Stimulated activated CD4-positive, alpha-beta T cell treated with anti-CD3 and anti-CD28 coated beads, TNF-alpha, amount 100 ng/mL, for 24 hours (primary cell): ENCODE data around the gene UTF1.

Experiments
- DNase-seq, 3 experiments: peaks; one replicate each; pipeline ENCODE4 v3.0.0-alpha.2; 2020; ENCODE audit warnings: low read depth in 3 of 3

Gene UTF1

DNA sequence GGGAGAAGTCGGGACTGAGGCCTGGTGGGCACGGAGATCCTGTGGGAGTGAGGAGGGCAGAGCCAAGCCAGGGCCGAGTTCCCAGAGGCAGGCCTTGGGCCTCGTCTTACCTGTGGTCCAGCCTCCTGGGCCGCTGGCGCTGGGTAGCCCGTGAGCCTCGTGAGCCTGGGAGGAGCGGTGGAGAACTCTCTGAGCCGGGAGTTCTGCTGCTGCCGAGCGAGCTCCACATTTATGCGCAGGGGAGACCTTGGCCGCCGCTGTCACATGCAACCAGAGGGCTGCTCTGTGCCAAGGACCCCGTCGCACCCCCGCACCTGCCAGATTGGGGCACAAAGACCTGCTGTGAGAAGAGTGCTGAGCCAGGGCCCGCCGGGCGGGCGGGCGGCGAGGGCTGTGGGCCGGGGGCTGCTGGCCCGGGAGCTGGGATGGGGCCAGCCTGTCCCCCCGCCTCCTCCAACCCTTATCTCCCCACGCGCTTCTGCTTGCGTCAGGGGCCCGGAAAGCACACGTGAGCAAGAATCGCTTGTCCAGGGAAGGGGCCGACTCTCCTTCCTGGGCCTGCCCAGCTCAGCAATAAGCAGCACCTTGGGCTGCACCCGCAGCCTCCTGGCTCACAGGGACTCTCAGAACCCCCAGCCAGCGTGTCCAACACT, 17.8 kb downstream of the UTF1 start:
- DNase-seq = no peak

DNA sequence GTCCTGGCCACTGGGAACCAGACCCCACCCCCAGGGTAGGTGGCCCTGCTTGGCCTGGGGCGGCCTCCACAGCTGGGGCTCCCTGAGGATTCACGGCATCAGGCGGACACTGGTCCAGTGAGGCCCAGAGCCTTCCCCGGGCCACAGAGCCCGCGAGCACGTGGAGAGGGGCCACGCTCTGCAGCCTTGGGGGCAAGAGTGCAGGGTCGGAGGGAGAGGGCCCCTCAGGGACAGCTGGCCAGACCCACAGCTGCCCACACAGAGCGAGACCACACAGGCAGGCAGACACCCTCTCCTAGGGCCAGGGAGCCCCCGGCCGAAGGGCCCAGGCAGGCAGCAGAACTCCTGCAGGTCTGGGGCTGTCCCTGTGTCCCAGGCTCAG, 18.3 kb downstream of the UTF1 start:
- no peak for DNase-seq

DNA sequence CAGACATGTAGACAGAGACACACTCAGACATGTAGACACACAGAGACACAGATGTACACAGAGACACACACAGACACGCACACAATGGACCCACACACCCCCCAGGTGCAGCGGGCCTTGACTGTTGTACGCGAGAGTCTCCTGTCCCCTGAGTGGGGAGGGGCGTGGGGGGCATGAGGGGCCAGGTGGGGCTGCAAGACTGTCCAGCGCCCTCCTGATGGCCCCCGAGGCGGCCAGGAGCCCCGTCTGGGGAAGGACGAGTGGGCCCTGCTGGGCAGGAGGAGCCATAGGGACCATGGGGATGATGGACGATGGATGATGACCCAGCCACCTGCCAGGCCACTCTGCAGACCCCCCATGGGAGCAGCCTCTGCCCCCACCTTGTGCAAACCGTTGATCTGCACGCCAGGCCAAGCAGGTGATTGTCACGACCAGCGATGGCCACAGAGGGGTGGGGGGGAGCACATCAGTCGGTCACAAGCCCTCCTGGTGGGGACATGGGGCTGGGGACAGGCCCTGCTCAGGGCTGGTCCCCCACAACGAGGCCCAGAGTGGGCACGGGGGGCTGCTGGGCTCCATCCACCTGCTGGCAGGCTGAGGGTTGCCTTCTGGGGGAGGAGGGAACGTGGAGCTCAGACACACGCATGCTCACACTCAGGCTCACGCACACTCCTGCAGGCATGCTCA, 19.2 kb downstream of the UTF1 start:
- no peak for DNase-seq

DNA sequence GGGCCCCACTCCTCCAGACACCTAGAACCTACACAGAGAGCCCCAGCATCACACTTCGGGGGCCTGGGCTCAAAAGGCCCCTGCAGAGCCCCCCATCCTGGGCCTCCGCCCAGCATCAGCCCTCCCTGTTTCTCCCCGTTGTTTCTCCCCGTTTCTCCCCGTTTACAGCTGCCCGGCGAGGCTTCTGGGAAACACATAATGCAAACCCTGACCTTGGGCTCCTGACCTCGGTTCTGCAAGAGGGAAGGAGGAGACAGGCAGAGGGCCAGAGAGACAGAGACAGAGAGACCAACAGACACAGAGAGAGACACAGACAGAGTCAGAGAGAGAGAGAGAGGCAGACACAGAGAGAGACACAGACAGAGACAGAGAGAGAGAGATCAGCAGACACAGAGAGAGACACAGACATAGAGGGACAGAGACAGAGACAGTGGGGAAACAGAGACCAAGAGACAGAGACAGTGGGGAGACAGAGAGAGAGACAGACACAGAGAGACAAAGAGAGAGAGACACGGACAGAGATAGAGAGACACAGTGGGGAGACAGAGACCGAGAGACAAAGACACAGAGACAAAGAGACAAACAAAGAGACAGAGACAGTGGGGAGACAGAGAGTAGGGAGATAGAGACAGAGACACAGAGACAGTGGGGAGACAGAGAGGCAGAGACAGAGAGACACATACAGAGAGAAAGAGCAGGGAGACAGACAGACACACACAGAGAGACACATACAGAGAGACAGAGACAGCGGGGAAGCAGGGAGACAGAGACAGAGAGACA, 20.1 kb downstream of the UTF1 start:
- DNase-seq = no peak

DNA sequence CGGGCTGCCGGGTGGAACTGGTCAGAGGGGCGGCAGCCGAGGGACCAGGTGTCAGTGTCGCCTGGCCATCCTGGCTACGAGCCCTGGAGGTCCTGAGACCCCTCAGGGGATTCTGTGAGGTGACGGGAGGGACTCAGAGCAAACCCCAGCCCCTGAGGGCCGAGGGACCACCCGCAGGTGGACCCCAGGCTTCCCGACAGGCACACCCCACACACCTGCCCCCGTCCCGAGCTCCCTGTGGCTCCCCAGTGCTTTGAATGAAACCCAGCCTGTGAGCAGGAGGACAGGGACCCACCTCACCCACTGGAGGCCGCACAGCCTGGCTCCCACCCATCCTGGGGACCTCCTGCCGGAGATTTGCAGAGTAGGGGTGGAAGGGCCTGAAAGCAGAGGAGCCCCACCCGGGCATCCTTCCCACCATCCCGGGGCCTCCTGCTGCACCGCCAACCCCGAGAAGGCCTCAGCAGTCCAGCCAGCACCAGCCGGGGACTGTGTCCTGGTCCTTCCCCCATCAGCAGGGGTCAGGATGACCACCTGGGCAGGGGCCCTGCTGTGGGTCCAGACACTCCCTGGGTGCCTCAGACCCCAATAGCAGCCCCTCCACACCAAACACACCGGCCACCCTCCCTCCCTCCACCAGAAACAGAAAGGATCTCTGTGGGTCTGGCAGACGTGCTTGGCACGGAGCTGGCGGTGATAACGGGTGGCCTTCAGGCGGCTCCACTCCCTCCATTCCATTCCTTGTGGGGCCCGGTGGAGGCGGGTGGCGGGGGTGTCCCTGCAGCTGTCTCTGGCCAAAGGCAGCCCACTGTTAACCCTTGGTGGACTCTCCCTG, 21.6 kb downstream of the UTF1 start:
- no peak for DNase-seq

DNA sequence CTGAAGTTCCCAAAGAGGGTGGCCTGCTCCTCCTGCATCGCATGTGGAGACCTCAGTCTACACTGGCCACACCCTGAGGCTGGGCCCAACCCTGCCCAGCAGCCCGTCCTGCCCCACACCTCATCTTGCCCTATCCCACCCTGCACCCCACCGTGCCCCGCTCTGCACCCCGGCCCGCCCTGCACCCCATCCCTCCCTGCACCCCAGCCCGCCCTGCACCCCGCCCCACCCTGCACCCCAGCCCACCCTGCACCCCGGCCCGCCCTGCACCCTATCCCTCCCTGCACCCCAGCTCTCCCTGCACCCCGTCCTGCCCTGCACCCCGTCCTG, 22.2 kb downstream of the UTF1 start:
- no peak for DNase-seq

DNA sequence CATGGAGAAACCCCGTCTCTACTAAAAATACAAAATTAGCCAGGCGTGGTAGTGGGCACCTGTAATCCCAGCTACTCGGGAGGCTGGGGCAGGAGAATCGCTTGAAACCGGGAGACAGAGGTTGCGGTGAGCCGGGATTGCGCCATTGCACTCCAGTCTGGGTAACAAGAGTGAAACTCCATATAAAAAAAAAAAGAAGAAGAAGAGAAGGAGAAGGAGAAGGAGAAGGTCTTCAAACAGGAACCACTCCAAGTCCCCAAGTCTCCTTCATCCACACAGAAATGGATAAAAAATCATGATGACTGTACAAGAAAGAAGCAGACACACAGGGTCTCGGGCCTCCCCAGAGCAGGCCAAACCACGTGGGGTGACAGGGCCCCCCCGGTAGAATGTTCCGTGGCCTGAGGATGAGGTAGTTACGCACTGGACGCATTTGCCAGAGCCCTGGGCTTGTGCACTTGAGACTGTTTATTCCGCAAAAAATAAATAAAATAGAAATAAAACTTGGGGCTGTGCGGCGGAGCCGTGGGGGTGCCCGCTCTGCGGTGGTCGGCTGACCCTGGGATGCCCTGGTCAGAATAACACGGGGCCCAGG, 23.4 kb downstream of the UTF1 start:
- no peak for DNase-seq

DNA sequence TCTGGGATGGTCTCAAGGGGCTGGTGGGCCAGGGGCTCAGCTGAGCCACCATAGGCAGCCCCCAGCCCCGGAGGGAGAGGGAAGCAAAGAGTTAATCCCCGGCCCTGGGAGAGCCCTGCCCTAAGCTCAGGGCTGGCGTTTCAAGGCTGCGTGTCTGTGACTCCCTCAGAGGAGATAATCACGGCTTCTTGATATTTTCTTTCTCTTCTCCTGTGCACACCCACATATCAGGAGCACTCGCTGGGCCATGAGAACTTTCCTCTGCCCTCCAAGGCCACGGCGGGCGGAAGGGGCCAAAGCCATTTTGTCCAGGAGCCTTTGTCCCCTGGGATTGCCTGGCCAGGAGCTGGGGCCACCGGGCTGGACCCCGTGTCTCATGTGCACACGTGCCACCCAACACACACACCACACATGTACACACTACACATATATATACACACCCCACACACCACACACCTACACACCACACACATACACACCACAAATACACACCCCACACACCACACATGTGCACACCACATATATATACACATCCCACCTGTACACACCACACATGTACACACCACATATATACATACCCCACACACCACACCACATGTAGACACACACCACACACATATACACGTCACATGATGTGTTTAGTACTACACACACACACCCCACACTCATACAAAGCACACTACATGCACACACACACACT, 24.6 kb downstream of the UTF1 start:
- no peak for DNase-seq

DNA sequence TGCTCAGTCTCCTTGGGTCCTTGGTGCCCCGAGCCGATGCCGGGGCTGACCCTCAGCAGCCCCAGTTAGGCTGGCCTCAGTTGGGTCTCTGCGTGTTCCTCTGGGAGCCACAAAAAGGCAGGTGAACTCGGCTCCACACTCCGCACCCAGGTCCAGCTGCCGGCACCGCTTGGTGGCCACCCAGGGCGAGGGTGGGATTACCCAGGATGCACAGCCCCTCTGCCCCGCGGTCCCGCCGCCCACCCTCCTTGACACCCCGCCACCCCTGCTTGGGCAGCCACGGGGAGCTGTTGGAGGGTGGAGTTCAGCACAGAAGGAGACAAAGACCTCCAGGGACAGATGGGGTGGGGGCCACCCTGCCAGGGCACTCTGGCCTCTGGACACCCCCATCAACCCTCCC, 25.3 kb downstream of the UTF1 start:
- DNase-seq = no peak

DNA sequence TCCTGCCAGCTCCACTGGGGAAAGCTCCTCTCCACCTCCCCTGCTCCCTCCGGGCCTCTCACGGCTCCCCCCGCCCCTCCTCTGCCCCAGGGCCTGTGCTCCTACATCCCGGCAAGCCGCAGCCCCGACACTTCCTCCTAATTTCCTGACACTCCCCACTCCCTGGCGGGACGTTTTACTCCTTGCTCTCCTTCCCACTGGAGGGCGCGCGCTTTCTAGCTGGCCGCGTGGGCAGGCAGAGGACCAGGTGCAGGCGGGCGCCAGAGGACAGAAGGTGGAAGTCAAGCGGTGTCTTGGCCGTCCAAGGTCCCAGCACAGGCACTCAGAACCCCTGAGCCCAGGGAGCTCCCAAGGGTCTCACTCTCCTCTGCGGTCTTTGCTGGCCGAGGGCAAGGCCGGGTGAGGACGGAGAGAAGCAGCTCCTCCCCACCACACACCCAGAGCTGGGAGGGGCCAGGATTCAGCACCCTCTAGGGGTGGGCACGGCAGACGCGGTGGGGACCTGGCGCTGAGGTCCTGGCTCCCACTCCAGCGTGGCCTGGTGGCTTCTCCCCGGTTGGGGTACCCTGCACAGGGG, 27.6 kb downstream of the UTF1 start:
- no peak for DNase-seq

DNA sequence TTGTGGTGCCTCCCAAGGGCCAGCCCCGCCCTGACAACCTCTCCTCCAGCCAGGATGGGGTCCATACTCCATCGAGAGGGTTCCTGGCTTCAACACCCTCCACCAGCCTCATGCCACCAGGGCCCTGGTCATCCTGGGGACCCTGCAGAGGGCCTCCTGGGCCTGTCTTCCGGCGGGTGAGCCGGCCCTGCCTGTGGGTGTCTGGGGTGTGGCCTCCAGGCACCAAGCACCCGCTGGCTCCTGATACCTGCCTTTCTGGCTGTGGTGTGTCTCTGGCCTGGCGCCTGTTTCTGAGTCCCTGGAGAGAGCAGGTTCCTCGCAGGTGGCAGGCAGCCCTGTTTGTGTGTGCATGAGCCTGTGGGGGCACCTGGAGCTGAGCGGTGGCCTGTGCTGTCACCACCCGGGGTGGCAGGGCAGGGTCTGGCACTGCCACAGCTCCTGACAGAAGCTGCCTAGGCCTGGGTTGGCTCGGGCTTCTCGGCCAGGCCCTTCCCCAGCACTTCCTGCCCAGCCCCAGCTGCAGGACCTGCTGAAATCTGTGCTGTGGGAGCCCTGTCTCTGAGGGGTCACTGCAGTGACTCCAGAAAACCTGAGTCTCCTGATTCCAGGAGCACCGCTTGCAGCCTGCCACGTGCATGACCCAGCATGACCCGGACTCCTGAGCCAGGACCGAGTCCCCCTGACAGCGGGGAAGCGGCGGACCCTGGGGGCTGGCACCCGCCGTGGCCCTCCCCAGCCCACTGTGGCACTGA, 28.2 kb downstream of the UTF1 start:
- DNase-seq = peak in 1 of 3 experiments; percentile 47

DNA sequence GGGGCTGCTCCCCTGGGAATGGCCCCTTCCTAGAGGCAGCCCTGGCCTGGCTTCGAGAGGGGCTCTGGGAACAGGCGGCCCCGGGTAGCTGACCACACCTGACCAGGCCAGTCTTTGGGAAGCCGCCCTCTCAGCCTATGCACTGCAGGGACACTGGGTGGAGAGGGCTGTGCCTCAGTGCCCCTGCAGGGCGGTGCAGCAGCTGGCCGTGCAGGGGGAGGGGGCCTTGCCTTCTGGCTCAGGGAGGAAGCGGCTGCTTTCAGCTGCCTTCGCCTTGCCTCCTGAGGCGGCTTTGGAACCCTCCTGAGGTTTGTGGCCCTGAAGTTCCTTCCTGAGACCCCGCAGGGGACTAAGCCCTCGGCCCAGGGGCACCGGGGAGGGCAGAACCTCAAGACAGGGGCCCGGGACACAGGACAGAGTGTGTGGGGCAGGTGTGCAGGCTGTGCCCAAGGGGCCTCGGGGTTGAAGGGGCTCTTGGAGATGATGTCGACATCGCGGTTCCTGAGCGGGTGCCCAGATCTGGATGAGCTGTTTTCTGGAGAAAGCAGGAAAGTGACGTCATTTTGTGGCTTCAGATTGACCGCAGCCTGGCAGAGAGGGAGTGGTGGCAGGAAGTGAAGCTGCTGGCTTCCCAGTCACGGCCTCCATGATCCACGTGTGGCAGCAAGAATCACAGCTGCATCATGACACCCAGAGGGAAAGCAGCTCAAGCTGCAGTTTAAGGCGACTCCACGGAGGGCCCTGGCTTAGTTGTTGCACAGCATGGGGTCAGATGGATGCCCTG, 29.0 kb downstream of the UTF1 start:
- peak; percentile 78 to 92 (median 79) for DNase-seq

DNA sequence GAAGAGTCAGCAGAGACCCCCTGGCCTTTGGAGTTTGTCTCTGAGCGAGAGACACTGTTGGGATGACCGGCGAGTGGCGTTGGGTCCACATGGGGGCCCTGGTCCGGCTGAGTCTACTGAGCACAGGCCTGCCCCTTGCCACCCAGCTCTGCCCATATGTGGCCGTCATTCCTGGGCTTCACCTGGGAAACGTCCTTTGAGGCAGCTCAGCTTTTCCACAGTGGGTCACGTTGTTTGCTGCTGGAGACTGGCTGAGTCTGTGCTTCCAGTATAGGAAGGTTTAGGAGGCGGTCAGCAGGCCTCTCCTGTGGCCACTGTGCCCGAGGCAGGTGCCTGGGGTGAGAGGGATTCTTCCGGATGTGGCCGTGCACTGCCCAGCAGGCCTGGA, 29.6 kb downstream of the UTF1 start:
- no peak for DNase-seq

DNA sequence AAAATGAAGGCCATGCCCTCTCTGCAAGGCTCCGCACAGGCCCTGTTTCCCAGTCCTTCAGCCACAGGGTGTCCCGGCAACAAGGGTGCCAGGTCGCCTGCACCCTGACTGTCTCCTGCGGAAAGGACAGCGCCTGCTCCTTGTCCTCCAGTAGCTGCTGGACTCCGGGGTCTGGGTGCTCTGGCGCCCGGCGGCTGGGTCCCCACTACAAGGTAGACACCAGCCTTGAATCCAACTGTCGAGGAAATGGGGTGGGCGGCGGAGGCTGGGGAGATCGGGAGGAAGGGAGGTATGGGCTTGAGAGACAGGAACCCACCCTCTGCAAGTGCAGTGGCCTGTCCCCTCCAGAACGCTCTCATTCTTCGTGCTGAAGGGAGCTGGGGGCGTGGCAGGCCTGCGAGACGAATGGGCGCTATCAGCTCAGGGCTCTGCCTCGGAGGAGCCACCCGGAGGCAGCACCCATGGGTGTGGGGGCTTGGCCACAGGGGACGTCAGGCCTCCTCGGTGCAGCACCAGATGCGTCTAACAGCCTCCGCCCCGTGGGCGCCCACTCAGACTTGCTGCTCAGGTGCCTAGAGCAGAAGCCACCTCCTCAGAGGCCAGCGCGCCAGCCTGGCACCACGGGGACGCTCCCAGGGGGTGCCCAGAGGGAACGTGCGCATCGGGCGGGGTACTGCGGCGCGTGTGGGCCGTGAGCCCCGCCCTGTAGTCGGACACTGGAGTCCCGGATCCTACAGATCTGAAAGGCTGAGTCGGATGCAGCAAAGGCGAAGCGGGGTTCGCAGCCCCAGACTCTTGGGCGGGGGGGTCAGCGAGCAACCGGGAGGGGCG, 31.1 kb downstream of the UTF1 start:
- peak in 2 of 3 experiments; percentile 31 to 73 for DNase-seq

DNA sequence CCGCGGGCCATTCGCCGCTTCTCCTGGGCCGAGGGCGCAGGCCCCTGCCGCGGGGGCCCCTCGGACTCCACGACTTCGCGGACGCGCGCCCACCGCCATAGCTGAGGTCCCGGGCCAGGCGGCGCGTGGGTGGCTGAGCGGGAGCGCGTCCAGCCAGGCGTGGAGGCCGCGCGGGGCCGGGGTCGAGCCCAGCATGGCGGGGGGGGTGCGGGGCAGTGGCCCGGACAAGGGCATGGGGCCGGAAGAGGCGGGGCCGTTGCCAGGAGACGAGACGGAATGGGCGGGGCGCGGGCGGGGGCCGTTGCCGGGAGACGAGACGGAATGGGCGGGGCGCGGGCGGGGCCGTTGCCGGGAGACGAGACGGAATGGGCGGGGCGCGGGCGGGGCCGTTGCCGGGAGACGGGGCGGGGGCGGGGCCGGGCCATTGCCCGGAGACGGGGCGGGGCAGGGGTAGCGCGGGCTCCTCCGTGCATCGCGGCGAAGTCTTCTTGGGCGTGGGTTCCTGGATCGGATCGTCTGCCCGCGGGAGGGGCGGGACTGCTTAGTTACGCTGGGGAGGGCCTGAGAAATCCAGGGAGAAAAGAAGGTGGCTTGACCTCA, 31.8 kb downstream of the UTF1 start:
- DNase-seq = peak; percentile 70 to 81 (median 73)

DNA sequence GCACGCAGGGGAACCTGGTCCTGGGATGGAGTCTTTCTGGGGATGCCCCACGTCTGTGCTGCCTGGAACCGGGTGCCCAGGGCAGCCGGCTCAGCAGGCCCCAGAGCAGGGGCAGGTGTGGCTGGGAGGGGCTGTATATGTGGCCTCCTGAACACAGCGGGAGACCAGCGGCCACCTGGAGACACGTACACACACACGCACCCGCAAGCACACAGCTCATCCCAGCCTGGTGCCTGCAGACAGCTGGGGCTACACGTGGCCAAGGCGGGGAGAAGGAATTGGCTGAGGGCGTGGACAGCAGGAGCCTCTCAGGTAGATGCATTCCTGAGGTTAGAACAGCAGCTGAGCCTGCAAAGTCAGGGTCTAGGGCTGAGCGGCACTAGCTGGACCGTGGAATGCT, 32.7 kb downstream of the UTF1 start:
- no peak for DNase-seq

DNA sequence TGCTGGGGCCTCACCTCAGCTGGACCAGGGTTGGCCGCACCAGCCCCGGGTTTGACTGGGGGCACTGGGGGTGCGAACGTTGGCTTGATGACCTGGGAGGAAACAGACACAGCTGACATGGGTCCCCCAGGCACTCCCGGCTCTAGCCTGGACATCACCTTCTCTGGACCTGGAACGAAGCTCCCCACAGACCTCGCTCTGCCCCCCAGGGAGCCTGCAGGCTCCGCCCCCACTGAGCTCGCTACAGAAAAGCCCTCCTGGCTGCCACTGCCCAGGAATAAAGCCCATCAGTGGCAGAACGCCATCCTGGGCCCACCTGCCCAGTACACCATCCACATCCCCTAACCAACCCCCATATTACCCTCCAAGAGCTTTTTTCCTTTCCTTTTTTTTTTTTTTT, 33.7 kb downstream of the UTF1 start:
- DNase-seq = no peak

DNA sequence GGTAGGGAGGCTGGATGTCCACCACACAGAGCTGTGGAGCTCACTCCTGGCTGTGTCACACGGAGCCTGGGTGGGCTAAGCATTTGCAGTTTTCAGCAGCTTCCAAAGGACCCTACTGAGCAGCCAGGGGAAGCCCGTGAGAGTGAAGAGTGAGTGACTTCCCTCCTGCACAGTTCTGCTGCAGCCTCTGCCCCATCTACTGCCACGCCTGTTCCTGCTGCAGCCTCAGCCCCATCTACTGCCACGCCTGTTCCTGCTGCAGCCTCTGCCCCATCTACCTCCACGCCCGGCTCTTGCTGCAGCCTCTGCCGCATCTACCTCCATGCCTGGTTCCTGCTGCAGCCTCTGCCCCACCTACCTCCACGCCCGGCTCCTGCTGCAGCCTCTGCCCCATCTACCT, 34.4 kb downstream of the UTF1 start:
- no peak for DNase-seq
